Measurements from ENCODE around the gene CBLN3.

GRCh38 chr14:24414732-24415420 lies 14.6 kb downstream of the CBLN3 start:
- TF ChIP-seq RAD21 (IDR thresholded peaks at IDR 0.05) = no peak
- no peak for TF ChIP-seq CTCF (IDR thresholded peaks at IDR 0.05; ENCODE audit: low read depth, low read length, missing input control)
- TF ChIP-seq ATF3 (IDR thresholded peaks at IDR 0.05) = no peak
- TF ChIP-seq RXRA (IDR thresholded peaks at IDR 0.05) = no peak
- no peak for TF ChIP-seq TAF1 (conservative IDR thresholded peaks at IDR 0.05)
- no peak for TF ChIP-seq EGR1 (IDR thresholded peaks at IDR 0.05; ENCODE audit: low read depth in 2 of 2)
- TF ChIP-seq MAX (IDR thresholded peaks at IDR 0.05) = no peak
- no peak for TF ChIP-seq JUND (IDR thresholded peaks at IDR 0.05)
- no peak for TF ChIP-seq REST (IDR thresholded peaks at IDR 0.05)
- no peak for TF ChIP-seq YY1 (IDR thresholded peaks at IDR 0.05)
- TF ChIP-seq GABPA (IDR thresholded peaks at IDR 0.05 in 1 of 2, conservative IDR thresholded peaks at IDR 0.05 in 1 of 2) = no peak
- TF ChIP-seq FOXA1 (IDR thresholded peaks at IDR 0.05) = no peak
- TF ChIP-seq ZBTB33 (IDR thresholded peaks at IDR 0.05) = no peak
- no peak for TF ChIP-seq HNF4A (conservative IDR thresholded peaks at IDR 0.05)
